Subcutaneous adipose tissue (tissue), 4 donors: ENCODE results near the gene SIL1. TPM values are rescaled to one million over a fixed set of nuclear protein-coding genes. Genes with fewer than 3 reads are reported as not detected.

Experiments used
- CTCF ChIP-seq: fragments of 450-650 bp; IDR thresholded peaks from one replicate; pipeline ENCODE4 v1.5.1; 2016; ENCODE audit warnings: low read depth, mild to moderate bottlenecking, control low read depth, antibody characterized with exemption, moderate library complexity
- small RNA-seq: library from RNA; depleted of rRNA; stranded (forward); fragments of <200 nt; gene quantifications from one replicate; pipeline ENCODE3, GENCODE V24; 2016
- total RNA-seq, 4 donors: library from RNA; depleted of rRNA; stranded (reverse); fragments of >200 nt; gene quantifications; one replicate each; pipeline ENCODE4 v1.1.0, GENCODE V29; 2016

Gene SIL1
- total RNA-seq, 4 donors from 2014 or later: 29.7 to 52.9 (median 44.8) TPM

DNA sequence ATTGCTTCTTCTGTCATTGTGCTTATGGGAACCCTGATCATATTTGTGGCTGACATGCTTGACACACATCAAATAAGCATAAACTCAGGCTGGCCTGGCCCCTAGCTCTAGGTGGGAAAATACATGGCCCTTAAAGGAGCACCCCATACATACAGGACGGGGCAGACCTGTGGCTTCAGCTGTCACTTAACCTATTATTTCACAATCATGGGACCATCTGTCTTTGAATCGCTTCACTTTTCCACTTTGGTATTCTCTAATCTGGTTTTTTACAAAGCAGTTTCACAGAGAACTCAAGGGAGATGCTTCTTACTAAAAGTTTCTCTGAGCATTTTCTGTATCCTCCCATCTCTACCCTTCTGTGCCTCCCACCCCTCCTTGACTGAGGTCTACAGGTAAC is 288.4 kb downstream of the SIL1 start:
- no peak for TF ChIP-seq CTCF

DNA sequence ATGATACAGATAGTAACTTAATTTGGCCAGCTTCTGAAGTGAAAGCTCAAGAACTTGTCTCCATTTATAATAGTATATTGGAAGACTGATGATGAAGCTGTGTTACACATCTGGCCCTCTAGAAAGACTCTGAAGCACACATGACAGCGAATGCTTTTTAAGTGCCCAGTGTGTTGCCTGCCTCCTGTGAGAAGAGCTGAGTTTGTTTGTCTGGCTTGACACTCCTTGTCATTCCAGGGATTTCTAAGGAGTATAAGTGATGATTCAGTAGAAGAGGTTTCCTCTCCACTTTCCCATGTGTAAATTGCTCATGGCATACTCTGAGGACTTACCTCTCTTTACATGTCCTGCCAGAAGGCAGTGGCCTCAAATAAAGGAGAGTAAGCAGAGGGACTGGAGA is 292.6 kb downstream of the SIL1 start:
- TF ChIP-seq CTCF: no peak

DNA sequence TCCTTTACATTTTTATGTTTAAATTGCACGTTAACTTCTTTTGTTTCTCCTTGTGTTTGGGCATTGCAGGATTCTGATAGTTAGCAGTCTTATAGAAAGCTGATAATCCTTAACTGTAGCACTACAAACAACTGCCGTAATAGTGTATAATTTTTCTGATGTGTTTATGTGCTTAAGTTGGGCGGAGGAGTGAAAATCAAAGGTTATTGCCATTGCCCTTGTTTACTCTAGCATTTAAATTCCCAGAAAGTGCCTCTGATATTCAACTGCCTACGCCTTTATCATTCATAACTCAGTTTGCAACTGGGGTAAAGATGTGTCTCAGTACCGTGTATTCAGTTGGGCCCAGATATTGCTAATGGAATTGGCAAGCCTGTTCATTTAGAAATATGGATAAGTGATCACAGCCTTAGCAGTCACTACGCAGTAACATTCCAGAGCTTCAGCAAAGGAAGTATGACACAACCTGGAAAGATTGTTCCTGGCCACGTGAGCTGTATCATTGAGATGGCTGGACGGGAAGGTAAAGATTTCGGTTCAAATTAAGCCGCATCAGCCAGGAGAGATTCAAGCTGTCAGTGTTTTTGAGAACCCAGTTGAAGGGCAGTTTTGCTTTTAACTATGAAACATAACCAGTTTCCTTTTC is 294.9 kb downstream of the SIL1 start:
- no peak for TF ChIP-seq CTCF

DNA sequence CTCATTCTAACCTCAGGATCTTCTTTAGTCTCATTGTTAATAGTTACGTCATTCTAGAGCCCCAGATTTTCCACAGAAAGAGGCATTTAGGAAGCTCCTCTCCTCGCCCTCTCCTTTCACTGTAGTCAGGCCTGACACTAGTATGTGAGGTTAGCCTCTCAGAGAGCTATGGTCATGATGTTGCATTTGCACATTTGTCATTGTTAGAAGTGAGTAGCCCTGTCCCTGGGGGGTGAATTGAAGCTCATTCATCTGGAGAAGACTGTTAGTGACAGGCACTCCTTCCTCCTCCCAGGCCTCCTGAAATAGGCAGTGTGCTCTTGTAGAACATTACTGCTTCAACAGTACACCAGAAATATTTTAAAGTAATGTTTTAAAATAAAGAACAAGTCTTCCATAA is 296.5 kb downstream of the SIL1 start:
- TF ChIP-seq CTCF: no peak

DNA sequence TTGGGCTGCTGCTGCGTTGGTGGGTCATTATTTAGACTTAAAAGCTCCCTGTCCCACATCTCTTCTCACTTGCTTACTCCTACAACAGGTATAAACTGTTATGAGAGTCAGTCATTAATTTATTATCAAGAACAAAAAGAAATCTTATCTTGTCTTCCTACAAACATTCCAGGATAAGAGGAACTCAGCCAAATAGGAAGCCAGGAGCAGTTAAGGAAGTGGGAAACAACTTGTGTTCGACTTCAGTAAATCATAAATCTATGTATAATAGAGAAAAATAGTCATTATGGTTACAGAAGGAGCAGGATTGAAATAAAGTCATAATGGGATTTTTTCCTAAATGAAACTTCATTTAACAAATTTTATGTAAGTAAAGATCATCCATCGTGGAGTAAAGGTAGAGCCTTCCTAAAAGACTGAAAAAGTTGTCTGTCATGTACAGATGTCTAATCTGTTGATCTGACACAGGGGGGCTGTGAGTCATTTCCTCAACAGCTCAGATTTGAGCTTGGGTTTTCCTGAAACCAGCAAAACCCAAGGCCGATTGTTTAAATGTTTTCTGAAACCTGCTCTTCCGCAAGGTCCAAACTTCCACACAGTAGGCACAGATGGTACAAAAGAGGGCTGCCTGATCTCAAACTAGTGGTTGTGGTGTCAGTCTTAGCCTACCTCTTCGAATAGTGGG is 297.7 kb downstream of the SIL1 start:
- TF ChIP-seq CTCF: no peak

GRCh38 chr5:138898742-138899141 is 299.4 kb downstream of the SIL1 start:
- no peak for TF ChIP-seq CTCF

- no peak for TF ChIP-seq CTCF
These were observed 299.9 kb downstream of the SIL1 start for GRCh38 chr5:138898299-138898698.

Small RNA genes within 50 kb of the gene (small RNA-seq; reads per million reads assigned to genes)
- gene RNU6-572P: not detected

Other genes with a start within 250 kb of the SIL1 start
- gene MATR3, start 95.4 kb upstream of the SIL1 start, total RNA-seq: 100 to 1,000 TPM; 220 to 244 (median 234) TPM
- gene PAIP2, start 143.5 kb upstream of the SIL1 start, total RNA-seq: 100 to 1,000 TPM in 1 of 4 donors, 10 to 100 TPM in 3; 84.3 to 124 (median 87.2) TPM
- not detected for gene SLC23A1, start 184.9 kb upstream of the SIL1 start, total RNA-seq
- gene MZB1, start 191.5 kb upstream of the SIL1 start, total RNA-seq: 1 to 10 TPM in 1 of 4 donors, not detected in 3; 2.1 TPM
- gene PROB1, start 196.7 kb upstream of the SIL1 start, total RNA-seq: under 1 TPM; 0.16 to 0.75 (median 0.28) TPM
- gene SPATA24, start 205.7 kb upstream of the SIL1 start, total RNA-seq: 1 to 10 TPM in 1 of 4 donors, under 1 TPM in 1, not detected in 2; 0.85 to 2.2 TPM
- gene DNAJC18, start 241.2 kb upstream of the SIL1 start, total RNA-seq: 1 to 10 TPM; 3.8 to 9.0 (median 4.4) TPM